Measurements from ENCODE around the gene SECISBP2. TPM values are rescaled to one million over a fixed set of nuclear protein-coding genes. Genes with fewer than 3 reads are reported as not detected.

SECISBP2 gene
- total RNA-seq, 6 experiments from 2014 or later: 13.8 to 20.3 (median 17.3) TPM

- no peak for TF ChIP-seq CTCF (IDR thresholded peaks at IDR 0.05)
- H3K36me3 Mint-ChIP-seq (ENCODE audit: low read depth): peaks cover 60% of the 10 kb centered on the region
- no peaks in the 10 kb centered on the region; the same call in 1 of the 2 replicates for H3K27me3 Mint-ChIP-seq (ENCODE audit: insufficient read depth)
- no peaks in the 10 kb centered on the region for H3K9me3 Mint-ChIP-seq
- no peak for DNase-seq
- H3K27ac Mint-ChIP-seq: no peak overlapping the region
- H3K4me1 Mint-ChIP-seq (ENCODE audit: low read depth): no peaks in the 10 kb centered on the region
- no peak overlapping the region for H3K4me3 Mint-ChIP-seq
Measured at GRCh38 chr9:89345476-89345875, 27.2 kb downstream of the SECISBP2 start.

GRCh38 chr9:89346696-89347095, 28.4 kb downstream of the SECISBP2 start:
- Mint-ChIP-seq H3K27me3 (ENCODE audit: insufficient read depth) (no peaks in the 10 kb centered on the region; the same call in 1 of the 2 replicates), H3K4me3 (no peak overlapping the region), H3K4me1 (ENCODE audit: low read depth) (no peaks in the 10 kb centered on the region), H3K9me3 (no peaks in the 10 kb centered on the region), H3K36me3 (ENCODE audit: low read depth) (peaks cover 56% of the 10 kb centered on the region), H3K27ac (no peak overlapping the region)
- no peak for DNase-seq
- no peak for TF ChIP-seq CTCF (IDR thresholded peaks at IDR 0.05)

- Mint-ChIP-seq H3K36me3 (ENCODE audit: low read depth) (peaks cover 47% of the 10 kb centered on the region), H3K9me3 (no peaks in the 10 kb centered on the region), H3K27ac (no peak overlapping the region), H3K4me1 (ENCODE audit: low read depth) (no peaks in the 10 kb centered on the region), H3K4me3 (no peak overlapping the region), H3K27me3 (ENCODE audit: insufficient read depth) (no peaks in the 10 kb centered on the region; the same call in 1 of the 2 replicates)
- DNase-seq: no peak
- TF ChIP-seq CTCF (IDR thresholded peaks at IDR 0.05): no peak
Measured at GRCh38 chr9:89347651-89348050, 29.4 kb downstream of the SECISBP2 start.

- no peak overlapping the region; the same call in 1 of the 2 replicates for H3K27ac Mint-ChIP-seq
- no peak for TF ChIP-seq CTCF (IDR thresholded peaks at IDR 0.05)
- H3K9me3 Mint-ChIP-seq: no peaks in the 10 kb centered on the region
- DNase-seq: no peak
- no peak overlapping the region for H3K4me3 Mint-ChIP-seq
- no peaks in the 10 kb centered on the region for H3K4me1 Mint-ChIP-seq (ENCODE audit: low read depth)
- no peaks in the 10 kb centered on the region; the same call in 1 of the 2 replicates for H3K27me3 Mint-ChIP-seq (ENCODE audit: insufficient read depth)
- H3K36me3 Mint-ChIP-seq (ENCODE audit: low read depth): peaks cover 40% of the 10 kb centered on the region
Measured at GRCh38 chr9:89349607-89350006, 31.3 kb downstream of the SECISBP2 start.

GRCh38 chr9:89350988-89351557, 32.8 kb downstream of the SECISBP2 start:
- Mint-ChIP-seq H3K36me3 (ENCODE audit: low read depth) (peaks cover 30% of the 10 kb centered on the region), H3K27me3 (ENCODE audit: insufficient read depth) (no peaks in the 10 kb centered on the region; the same call in 1 of the 2 replicates), H3K9me3 (no peaks in the 10 kb centered on the region), H3K27ac (no peak overlapping the region), H3K4me3 (no peak overlapping the region), H3K4me1 (ENCODE audit: low read depth) (no peaks in the 10 kb centered on the region)
- no peak for DNase-seq
- TF ChIP-seq CTCF (IDR thresholded peaks at IDR 0.05): no peak

Measured in HFFc6 (cell line).